Measurements from ENCODE around the gene HEMGN. TPM values are rescaled to one million over a fixed set of nuclear protein-coding genes. Genes with fewer than 3 reads are reported as not detected.
A peak's percentile ranks its signal among the peaks of the same experiment; 100 is the strongest.

The HEMGN gene
- polyA plus RNA-seq, 3 donors = 3.1 to 5.8 (median 3.5) TPM

- DNase-seq (ENCODE audit: low read depth in 3 of 3, low spot score in 2 of 3) = no peak
These were observed 3.5 kb downstream of the HEMGN start for GRCh38 chr9:97934321-97935115.

GRCh38 chr9:97933297-97933998 lies 4.5 kb downstream of the HEMGN start:
- DNase-seq (ENCODE audit: low read depth in 3 of 3, low spot score in 2 of 3) = no peak

GRCh38 chr9:97930972-97931371 lies 7.0 kb downstream of the HEMGN start:
- no peak for DNase-seq (ENCODE audit: low read depth in 3 of 3, low spot score in 2 of 3)

- DNase-seq (ENCODE audit: low read depth in 3 of 3, low spot score in 2 of 3) = no peak
These were observed 8.9 kb downstream of the HEMGN start for GRCh38 chr9:97928986-97929604.

- no peak for DNase-seq (ENCODE audit: low read depth in 3 of 3, low spot score in 2 of 3)
These were observed 12.3 kb downstream of the HEMGN start for GRCh38 chr9:97925497-97926334.

GRCh38 chr9:97924386-97924785 lies 13.6 kb downstream of the HEMGN start:
- no peak for DNase-seq (ENCODE audit: low read depth in 3 of 3, low spot score in 2 of 3)

- DNase-seq (ENCODE audit: low read depth in 3 of 3, low spot score in 2 of 3) = peak; percentile 54 to 67 (median 56)
These were observed 14.4 kb downstream of the HEMGN start for GRCh38 chr9:97923529-97924108.

- DNase-seq (ENCODE audit: low read depth in 3 of 3, low spot score in 2 of 3) = peak; percentile 97 to 99 (median 99)
These were observed 15.8 kb downstream of the HEMGN start, which contains the start of gene TRMO for GRCh38 chr9:97921959-97922724. Gene TRMO, minus strand, starts transcription at chr9:97922500. Its CDS starts 7 bp downstream, at chr9:97922493.

- DNase-seq (ENCODE audit: low read depth in 3 of 3, low spot score in 2 of 3) = no peak
These were observed 18.7 kb downstream of the HEMGN start for GRCh38 chr9:97919217-97919813.

DNA sequence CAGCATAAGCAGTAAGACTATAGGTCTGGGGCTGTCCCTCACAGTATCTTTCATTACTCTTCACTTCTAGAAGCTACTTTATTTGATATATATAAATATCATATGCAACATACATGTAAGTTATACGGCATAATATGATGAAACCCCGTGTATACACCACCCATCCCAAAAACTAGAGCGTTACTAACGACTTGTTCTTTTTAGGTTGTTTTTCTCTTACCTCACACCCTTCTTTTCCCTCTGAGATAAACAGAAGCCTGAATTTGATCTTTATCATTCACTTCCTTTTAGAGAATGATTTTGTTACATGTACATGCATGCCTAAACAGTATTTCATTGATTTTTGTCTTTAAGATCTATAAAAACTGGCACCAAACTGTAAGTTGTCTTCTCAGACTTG lies 19.4 kb downstream of the HEMGN start:
- DNase-seq (ENCODE audit: low read depth in 3 of 3, low spot score in 2 of 3) = no peak

DNA sequence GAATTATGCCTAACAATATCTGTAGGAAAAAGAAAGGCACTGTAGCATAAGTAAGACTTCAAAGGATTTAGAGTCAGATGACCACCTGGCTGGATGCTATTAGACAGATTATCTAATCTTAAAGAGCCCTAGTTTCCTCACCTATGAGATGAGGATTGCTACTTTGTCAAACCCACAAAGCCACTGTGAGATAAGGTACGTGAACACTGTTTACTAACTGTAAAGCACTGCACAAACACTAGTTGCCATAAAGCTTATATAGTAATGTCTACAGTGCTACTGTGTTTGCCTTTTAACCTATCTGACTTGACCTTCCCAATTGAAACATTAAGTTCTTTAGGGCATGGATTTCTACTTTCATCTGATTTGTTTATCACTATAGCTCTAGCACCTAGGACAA lies 26.0 kb downstream of the HEMGN start:
- DNase-seq (ENCODE audit: low read depth in 3 of 3, low spot score in 2 of 3) = no peak

DNA sequence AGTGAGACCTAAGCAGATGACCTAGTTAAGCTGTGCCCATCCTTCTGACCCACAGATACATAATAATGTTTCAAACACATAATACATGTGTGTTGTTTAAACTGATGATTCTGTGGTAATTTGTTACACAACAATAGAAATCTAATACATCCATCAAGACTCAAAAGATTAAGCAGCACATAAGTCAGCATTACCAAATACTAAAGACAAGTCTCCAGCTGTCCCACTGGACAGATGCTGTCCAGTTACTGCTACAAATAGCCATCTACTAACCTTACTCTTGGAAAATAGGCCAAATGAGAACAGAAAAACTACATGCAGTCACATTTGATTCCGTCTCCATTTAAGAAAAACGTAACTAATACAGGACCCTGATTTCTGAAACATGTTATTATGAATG lies 26.4 kb downstream of the HEMGN start:
- no peak for DNase-seq (ENCODE audit: low read depth in 3 of 3, low spot score in 2 of 3)

- no peak for DNase-seq (ENCODE audit: low read depth in 3 of 3, low spot score in 2 of 3)
These were observed 27.6 kb downstream of the HEMGN start for GRCh38 chr9:97910357-97910756.

GRCh38 chr9:97908705-97909104 lies 29.3 kb downstream of the HEMGN start:
- DNase-seq (ENCODE audit: low read depth in 3 of 3, low spot score in 2 of 3) = no peak

GRCh38 chr9:97907632-97908031 lies 30.3 kb downstream of the HEMGN start:
- DNase-seq (ENCODE audit: low read depth in 3 of 3, low spot score in 2 of 3) = no peak

GRCh38 chr9:97907046-97907445 lies 30.9 kb downstream of the HEMGN start:
- no peak for DNase-seq (ENCODE audit: low read depth in 3 of 3, low spot score in 2 of 3)

DNA sequence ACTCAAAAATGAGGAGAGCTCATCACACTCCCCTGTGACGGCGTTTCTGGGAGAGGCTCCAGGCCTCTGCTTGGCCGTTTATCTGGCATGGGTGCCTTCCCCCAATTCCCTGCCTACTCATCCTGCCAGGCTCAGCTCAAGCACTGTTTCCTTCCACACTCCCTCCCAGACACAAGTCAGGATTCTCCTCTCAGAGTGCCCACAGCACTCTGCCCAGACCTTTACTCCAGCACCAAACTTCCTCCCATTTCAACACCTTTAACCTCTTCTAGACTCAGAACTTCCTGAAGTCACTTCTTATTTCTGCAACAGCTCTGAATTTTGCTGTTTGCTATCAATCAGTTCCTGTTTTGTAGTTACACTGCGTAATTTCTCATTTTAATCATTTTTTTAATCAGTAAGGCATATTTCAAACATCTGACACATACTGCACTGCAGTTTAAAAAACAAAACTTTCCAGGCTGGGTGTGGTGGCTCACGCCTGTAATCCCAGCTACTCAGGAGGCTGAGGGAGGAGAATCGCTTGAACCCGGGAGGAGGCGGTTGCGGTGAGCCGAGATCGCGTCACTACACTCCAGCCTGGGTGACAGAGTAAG lies 31.6 kb downstream of the HEMGN start:
- DNase-seq (ENCODE audit: low read depth in 3 of 3, low spot score in 2 of 3) = no peak

GRCh38 chr9:97905228-97905627 lies 32.7 kb downstream of the HEMGN start:
- DNase-seq (ENCODE audit: low read depth in 3 of 3, low spot score in 2 of 3) = no peak

DNA sequence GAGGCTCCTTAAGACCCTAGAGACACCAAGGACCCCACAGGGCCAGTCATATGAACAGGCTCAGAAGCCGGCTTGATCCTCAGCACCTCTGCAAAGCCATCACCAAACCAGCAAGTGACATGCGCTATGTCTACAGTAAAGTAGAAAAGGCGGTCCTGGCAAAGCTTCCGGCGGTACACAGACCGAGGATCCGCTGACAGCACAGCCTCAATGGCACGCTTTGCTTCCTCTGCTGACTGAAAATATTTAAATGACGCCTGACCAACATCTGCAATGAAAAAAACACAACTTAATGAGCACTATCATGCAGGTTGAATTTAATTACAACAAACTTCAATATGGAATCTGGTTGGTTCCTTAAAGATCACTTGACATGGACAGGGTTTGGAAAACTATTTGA lies 33.2 kb downstream of the HEMGN start:
- no peak for DNase-seq (ENCODE audit: low read depth in 3 of 3, low spot score in 2 of 3)
